ENCODE results near the gene POC5.
A peak's percentile ranks its signal among the peaks of the same experiment; 100 is the strongest.

Gene POC5

DNA sequence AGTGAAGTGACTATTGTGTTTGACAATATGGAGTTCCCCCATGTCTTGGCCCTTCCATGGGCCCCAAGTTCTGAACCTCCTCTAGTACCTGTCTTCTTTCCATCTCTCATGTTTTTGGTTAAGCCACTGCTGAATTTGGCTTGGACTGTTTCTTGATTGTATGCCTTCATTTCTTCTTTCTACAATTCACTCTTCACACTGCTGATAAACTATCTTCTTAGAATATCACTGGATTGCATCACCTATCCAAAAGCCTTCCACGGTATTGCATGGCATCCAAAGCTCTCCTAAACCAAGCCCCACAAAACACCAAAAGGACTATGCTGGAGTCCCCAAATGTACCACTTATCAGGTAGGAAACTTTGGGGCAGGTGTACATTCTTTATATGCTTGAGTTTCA is 4.3 kb upstream of the POC5 start:
- TF ChIP-seq, protein P1, sequence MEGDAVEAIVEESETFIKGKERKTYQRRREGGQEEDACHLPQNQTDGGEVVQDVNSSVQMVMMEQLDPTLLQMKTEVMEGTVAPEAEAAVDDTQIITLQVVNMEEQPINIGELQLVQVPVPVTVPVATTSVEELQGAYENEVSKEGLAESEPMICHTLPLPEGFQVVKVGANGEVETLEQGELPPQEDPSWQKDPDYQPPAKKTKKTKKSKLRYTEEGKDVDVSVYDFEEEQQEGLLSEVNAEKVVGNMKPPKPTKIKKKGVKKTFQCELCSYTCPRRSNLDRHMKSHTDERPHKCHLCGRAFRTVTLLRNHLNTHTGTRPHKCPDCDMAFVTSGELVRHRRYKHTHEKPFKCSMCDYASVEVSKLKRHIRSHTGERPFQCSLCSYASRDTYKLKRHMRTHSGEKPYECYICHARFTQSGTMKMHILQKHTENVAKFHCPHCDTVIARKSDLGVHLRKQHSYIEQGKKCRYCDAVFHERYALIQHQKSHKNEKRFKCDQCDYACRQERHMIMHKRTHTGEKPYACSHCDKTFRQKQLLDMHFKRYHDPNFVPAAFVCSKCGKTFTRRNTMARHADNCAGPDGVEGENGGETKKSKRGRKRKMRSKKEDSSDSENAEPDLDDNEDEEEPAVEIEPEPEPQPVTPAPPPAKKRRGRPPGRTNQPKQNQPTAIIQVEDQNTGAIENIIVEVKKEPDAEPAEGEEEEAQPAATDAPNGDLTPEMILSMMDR (IDR thresholded peaks at IDR 0.05; ENCODE audit: low read depth, low read length): no peak
- H3K4me3 ChIP-seq (ENCODE audit: low read depth, low read length): no peak overlapping the region

DNA sequence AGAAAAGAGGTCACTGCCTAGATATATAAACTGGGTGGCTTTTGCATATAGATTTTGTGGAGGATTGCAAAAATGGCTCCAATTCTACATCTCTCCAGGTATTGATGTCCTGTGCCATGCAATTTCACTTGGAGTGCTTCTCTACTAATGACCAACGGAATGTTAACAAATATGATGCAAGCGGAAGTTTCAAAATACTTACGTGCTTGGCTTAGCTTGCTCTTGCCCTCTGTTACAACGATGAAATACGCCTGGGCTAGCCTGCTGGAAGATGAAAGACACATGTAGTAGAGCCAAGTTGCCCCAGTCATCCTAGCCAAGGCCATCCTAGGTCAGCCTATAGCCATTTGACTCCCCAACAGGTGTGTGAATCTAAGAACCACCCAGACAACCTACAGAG is 3.6 kb upstream of the POC5 start:
- no peak overlapping the region for H3K4me3 ChIP-seq (ENCODE audit: low read depth, low read length)
- TF ChIP-seq, protein P1 (IDR thresholded peaks at IDR 0.05; ENCODE audit: low read depth, low read length): no peak

DNA sequence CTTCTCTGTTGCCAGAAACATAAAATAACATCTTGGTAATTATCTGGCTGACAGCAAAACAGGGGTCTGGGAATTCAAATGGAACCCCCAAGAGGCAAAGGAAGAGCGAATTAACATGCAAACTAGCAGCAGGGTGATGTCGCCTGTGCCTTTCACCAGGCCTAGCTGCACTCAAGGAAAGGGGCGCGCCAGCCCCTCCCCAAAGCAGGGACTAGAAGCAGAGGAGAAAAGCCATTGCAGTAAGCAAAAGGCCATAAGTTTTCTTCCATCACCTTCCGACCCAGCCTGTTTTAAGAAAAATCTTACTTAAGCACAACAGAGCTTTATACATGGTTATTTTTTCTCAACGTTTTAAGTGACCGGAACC is 539 bp downstream of the POC5 start:
- peak overlapping the region; percentile 88 for H3K4me3 ChIP-seq (ENCODE audit: low read depth, low read length)
- TF ChIP-seq, protein P1 (IDR thresholded peaks at IDR 0.05; ENCODE audit: low read depth, low read length): no peak

DNA sequence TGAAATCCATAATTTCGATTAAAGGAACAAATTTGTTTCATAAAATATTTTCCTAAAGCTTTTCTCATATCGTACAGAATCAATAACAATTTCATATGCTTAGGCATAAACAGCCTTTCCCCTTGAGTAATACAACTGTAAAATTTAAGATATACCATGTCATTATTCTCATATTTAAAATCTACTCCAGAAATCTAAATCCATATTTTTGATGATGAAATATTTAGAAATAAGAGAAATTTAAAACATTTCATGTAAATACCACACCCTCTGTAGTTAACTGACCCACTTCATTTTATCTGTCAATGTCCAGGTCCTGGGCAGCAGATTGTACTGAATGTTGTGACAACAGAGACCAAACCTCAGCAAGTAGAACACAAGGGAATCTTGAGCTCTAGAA is 5.1 kb downstream of the POC5 start:
- TF ChIP-seq, protein P1 (IDR thresholded peaks at IDR 0.05; ENCODE audit: low read depth, low read length): no peak
- H3K4me3 ChIP-seq (ENCODE audit: low read depth, low read length): no peak overlapping the region

DNA sequence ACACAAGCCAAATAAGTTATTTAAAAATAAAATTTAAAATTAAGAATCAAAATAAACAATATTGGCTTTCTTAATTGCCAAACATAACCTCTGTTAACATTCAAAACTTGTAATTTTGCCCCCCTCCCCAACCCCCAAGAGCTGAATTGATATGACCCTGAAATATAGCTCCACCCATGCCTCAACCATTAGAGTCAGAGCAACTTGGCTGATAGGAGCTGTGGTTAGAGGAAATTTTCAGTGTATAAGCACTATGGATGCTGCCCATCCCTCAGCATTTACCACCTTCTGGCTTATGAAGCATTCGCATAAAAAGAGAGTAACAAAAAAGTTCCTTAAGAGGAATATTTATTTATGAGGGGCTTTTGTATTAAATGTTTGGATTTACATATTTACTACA is 6.1 kb downstream of the POC5 start:
- TF ChIP-seq, protein P1 (IDR thresholded peaks at IDR 0.05; ENCODE audit: low read depth, low read length): no peak
- H3K4me3 ChIP-seq (ENCODE audit: low read depth, low read length): no peak overlapping the region

DNA sequence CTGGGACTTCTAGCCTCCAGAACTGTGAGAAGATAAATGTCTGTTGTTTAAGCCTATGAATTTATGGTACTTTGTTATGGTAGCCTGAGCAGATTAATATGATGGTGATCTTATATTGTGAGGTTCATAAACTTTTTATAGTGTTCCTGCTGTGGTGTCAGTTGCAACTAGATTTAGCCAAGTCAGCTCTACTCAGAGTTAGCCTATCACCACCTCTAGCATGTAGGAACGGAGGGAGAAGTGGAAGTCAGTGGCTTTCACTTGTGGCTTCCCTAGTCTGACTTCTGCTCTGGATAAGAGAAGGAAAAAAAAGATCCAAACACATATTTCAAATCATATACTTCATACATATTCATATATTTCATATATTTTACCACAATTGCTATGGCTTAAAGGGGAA is 6.6 kb downstream of the POC5 start:
- H3K4me3 ChIP-seq (ENCODE audit: low read depth, low read length): no peak overlapping the region
- TF ChIP-seq, protein P1 (IDR thresholded peaks at IDR 0.05; ENCODE audit: low read depth, low read length): no peak

DNA sequence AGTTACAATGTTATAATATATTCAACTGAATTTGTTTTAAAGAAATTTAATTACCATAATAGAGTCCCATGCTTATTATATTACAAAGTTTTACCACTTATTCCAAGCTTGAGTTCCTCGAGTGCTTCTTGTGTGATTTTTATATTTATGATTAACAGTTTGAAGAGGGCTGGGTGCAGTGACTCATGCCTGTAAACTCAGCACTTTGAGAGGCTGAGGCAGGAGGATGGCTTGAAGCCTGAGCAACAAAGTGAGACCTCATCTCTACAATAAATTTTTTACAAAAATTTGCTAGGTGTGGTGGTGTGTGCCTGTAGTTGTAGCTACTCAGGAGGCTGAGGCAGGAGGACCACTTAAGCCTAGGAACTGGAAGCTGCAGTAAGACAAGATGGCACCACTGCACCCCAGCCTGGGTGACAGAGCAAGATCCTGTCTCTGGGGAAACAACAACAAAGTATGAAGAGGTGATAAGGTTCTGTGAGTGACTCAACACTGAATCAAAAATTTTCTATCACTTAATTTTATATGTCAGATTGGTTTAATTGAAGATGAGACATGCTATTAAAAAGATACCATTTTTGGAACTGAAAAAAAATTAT is 9.2 kb downstream of the POC5 start:
- H3K4me3 ChIP-seq (ENCODE audit: low read depth, low read length): no peak overlapping the region
- TF ChIP-seq, protein P1 (IDR thresholded peaks at IDR 0.05; ENCODE audit: low read depth, low read length): no peak
